Midbrain (tissue), 1 donor: Measurements from ENCODE around the gene GABARAPL1.
"Not testable (repeated sequence)": the region's sequence is repeated elsewhere in the genome, so short reads cannot be mapped to it uniquely, and the experiment has no call there.

ENCODE experiments used
- DNase-seq: peaks from one replicate; lab custom pipeline; 2025; lab: John Stamatoyannopoulos, UW

Gene GABARAPL1

DNA sequence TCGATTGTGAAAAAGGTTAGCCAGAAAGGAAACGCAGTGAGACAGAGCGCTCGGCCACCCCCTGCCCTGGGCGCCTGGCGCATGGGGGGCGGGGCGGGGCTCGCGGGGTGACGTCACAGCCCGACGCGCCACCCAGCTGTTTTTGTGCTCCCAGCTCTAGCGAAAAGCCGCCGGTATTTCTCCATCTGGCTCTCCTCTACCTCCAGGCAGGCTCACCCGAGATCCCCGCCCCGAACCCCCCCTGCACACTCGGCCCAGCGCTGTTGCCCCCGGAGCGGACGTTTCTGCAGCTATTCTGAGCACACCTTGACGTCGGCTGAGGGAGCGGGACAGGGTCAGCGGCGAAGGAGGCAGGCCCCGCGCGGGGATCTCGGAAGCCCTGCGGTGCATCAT, at the start of gene GABARAPL1:
Gene GABARAPL1, plus strand, starts transcription at position 139 of the 393 bp plus-strand sequence. Its CDS starts 253 bp downstream, at position 392.
- peak; percentile 90 for DNase-seq

- DNase-seq, result no peak
These were observed 49.6 kb upstream of the GABARAPL1 start for GRCh38 chr12:10163084-10163483.

- no peak for DNase-seq
These were observed 47.3 kb upstream of the GABARAPL1 start for GRCh38 chr12:10165421-10165820.

DNA sequence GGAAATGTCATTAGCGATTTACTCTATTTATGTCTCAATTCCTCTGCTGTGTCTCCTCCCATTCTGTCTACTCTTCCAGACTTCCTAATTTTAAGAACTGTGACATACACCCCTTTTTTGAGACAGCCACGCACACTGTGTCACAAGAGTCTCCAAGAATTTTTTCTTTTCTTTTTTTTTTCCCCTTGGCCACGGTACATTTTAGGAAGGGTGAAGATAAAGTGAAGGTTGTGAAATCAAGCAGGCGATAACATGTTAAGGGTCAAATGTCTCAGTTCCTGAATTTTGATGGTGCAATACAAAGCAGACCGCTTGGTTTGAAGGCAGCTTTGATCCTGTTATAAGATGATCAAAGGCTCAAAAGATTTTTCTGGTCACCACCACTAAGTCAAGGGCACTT, 45.1 kb upstream of the GABARAPL1 start:
- peak; percentile 11 for DNase-seq

DNA sequence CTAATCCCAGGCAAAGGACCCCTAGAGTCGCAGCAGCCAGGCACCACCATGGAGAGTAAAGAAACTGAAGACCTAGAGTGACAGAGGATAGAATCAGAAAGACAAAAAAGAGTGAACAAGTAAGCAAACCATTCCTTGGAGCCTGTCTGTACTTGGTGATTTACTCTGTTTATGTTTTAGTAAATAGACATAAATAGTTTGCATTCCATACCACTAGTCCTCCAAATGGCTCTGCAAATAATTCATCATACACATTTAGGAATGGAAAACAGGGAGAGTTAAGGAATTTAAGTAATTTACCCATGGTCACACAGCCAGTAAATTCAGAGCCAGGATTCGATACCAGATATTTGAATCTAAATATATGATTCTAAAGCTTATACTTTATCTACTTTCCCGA, 43.6 kb upstream of the GABARAPL1 start:
- no peak for DNase-seq

- no peak for DNase-seq
These were observed 42.5 kb upstream of the GABARAPL1 start for GRCh38 chr12:10170216-10170615.

- DNase-seq, result no peak
These were observed 40.5 kb upstream of the GABARAPL1 start, which contains the start of gene OLR1 for GRCh38 chr12:10171973-10172728. TSS of gene OLR1 (minus strand) at chr12:10172132. CDS start at chr12:10172077, 55 bp downstream.

GRCh38 chr12:10174986-10175614, 37.6 kb upstream of the GABARAPL1 start:
- no peak for DNase-seq

GRCh38 chr12:10175846-10176636, 36.6 kb upstream of the GABARAPL1 start:
- DNase-seq, result no peak

GRCh38 chr12:10178821-10179220, 33.9 kb upstream of the GABARAPL1 start, which contains the start of gene TMEM52B:
TSS of gene TMEM52B (plus strand) at chr12:10179032. CDS start at chr12:10179575, 543 bp downstream.
- no peak for DNase-seq

- DNase-seq, result no peak
These were observed 32.9 kb upstream of the GABARAPL1 start for GRCh38 chr12:10179776-10180181.

DNA sequence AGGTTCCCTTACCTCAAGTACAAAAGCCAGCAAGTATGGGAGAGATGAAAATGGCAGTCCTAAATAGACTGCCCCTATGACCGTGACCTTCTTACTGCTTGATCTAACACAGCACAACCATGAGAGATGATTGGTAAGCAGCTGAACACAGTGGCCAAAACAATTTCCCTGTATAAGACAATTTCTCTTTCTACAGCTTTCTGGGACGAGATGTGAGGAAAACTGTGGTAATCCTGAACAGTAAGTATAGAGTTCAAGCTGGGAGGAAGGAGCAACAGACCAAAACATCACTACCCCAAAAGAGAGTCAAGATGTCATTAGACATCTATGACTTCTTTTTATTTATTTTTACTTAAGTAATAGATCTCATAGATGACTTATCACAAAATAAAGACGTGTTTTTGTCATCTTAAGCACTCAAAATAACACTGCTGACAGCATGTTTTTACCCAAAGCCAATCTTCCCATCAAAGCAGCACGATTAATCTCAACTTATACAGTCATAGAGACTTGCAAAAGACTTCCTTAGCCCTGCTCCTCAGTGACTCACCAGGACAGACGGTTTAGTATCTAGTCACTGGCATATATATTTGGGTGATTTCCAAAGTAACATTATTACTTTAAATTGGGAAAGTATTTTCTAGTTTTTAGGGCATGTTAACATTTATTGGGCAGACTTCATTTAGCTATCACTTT, 30.2 kb upstream of the GABARAPL1 start:
- DNase-seq, result no peak

DNA sequence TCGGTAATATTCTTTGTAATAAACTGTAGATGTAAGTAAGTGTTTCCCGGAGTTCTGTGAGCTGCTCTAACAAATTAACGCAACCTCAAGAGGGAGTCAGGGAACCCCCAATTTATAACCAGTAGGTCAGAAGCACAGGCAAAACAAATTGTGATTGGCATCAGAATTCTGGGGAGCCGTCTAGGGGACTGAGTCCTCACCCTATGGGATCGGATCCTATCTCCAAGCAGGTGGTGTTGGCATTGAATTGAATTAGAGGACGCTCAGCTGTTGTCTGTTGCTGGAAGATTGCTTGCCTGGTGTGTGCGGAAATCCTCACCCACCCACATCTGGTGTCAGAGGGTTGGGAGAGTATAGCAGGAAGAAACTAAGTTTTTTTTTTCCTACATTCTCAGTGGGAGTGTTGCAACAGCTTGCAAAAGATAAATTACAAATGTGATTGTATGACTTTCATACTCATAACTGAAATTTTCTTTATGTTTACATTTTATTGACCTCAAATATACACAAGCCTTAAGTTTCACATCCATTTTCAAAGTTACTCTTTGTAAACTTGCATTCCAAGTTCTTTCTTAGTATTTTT, 28.3 kb upstream of the GABARAPL1 start:
- DNase-seq, result no peak

DNA sequence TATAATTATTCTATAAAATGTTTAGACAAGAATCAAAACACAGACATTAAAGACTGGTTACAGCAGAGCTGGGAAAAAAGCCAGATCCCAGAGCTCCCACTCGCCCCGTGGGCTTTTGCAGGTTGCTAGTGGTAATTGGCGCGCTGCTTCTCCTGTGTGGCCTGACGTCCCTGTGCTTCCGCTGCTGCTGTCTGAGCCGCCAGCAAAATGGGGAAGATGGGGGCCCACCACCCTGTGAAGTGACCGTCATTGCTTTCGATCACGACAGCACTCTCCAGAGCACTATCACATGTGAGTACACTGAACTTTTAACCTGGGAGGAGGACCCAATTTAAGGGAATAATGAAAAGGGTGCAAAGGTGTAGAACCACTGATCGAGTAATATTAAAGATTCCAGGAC, 26.4 kb upstream of the GABARAPL1 start:
- DNase-seq, result peak; percentile 43

DNA sequence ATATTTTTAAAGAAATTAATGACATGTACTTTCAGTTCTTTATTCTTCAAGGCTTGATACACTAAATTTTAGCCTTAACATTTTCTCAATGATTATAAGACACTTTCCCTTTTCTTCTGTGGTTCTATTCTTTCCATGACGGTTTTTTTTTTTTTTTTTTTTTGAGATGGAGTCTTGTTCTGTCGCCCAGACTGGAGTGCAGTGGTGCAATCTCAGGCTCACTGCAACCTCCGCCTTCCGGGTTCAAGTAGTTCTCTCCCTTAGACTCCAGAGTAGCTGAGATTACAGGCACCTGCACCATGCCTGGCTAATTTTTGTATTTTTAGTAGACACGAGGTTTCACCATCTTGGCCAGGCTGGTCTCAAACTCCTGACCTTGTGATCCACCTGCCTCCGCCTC, 25.7 kb upstream of the GABARAPL1 start:
- not testable (repeated sequence) for DNase-seq

DNA sequence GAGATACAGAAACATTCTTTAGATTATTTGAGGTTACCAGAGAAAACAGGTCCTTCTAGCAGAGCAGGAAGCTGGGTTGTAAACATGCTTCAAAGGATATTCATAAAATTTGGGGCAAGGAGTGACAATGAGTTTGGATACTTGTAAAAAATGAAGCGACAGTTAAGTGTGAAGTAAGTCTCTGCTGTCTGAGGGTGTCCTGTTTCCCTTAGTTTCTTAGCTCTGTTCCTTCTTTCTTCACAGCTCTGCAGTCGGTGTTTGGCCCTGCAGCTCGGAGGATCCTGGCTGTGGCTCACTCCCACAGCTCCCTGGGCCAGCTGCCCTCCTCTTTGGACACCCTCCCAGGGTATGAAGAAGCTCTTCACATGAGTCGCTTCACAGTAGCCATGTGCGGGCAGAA, 23.0 kb upstream of the GABARAPL1 start:
- no peak for DNase-seq

- peak; percentile 68 for DNase-seq
These were observed 21.9 kb upstream of the GABARAPL1 start for GRCh38 chr12:10190558-10191388.

- DNase-seq, result no peak
These were observed 20.8 kb upstream of the GABARAPL1 start for GRCh38 chr12:10191865-10192264.

DNA sequence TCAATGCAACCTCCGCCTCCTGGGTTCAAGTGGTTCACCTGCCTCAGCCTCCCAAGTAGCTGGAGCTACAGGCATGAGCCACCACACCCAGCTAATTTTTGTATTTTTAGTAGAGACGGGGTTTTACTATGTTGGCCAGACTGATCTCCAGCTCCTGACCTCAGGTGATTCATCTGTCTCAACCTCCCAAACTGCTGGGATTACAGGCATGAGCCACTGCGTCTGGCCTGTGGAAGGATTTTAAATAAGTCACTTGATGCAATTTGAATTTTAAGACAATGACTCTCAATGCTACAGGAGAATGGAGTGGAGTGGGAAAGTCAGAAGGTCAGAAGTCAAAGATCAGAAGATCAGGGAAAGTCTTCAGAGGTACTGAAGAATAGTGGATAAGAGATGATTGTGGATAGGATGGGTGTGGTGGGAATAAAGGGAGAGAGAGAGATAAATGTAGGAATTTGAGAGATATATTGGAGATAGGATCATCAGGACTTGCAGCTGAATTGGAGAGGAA, 18.5 kb upstream of the GABARAPL1 start:
- no peak for DNase-seq

- no peak for DNase-seq
These were observed 16.5 kb upstream of the GABARAPL1 start for GRCh38 chr12:10196210-10196609.
